Measurements from ENCODE around the gene GALNT14. TPM values are rescaled to one million over a fixed set of nuclear protein-coding genes. Genes with fewer than 3 reads are reported as not detected.

Gene GALNT14
- polyA plus RNA-seq, 1 experiment, result 3.5 TPM

DNA sequence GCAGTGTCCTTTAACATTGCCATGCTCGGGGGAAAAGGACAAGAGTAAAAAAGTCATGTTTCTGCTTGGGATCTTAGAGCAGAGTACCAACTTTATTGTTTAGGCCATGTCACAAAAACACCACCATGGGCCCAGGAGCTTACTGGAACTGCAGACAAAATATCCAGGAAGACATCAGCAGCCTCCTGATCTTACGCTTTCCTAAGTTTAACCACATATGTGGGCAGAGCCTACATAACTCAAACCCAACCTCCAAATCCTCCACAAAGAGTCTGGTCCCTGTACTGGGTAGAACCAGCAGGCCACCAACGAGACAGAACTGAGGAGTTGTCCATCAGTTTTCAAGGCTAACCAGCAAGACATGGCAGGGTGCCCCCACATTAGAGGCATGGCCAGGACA is 10.3 kb downstream of the GALNT14 start:
- H3K27me3 ChIP-seq (ENCODE audit: control insufficient read depth, insufficient read depth, low read length), result no peaks in the 10 kb centered on the region; the same call in 1 of the 2 replicates
- H3K36me3 ChIP-seq (ENCODE audit: control insufficient read depth, insufficient read depth, low read length), result no peaks in the 10 kb centered on the region
- TF ChIP-seq, protein P1, sequence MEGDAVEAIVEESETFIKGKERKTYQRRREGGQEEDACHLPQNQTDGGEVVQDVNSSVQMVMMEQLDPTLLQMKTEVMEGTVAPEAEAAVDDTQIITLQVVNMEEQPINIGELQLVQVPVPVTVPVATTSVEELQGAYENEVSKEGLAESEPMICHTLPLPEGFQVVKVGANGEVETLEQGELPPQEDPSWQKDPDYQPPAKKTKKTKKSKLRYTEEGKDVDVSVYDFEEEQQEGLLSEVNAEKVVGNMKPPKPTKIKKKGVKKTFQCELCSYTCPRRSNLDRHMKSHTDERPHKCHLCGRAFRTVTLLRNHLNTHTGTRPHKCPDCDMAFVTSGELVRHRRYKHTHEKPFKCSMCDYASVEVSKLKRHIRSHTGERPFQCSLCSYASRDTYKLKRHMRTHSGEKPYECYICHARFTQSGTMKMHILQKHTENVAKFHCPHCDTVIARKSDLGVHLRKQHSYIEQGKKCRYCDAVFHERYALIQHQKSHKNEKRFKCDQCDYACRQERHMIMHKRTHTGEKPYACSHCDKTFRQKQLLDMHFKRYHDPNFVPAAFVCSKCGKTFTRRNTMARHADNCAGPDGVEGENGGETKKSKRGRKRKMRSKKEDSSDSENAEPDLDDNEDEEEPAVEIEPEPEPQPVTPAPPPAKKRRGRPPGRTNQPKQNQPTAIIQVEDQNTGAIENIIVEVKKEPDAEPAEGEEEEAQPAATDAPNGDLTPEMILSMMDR (IDR thresholded peaks at IDR 0.05; ENCODE audit: insufficient read depth, low read depth, low read length), result no peak
- POLR2A ChIA-PET, result no interaction called here
- H3K4me3 ChIP-seq (ENCODE audit: low read depth, low read length), result no peak overlapping the region
- no peak for DNase-seq (ENCODE audit: low read depth)
- CTCF ChIA-PET, result interaction anchor here (1.7 kb wide), 1 partner anchor 10 kb away, joined by 6 read pairs; the partner anchor contains the start of gene GALNT14

DNA sequence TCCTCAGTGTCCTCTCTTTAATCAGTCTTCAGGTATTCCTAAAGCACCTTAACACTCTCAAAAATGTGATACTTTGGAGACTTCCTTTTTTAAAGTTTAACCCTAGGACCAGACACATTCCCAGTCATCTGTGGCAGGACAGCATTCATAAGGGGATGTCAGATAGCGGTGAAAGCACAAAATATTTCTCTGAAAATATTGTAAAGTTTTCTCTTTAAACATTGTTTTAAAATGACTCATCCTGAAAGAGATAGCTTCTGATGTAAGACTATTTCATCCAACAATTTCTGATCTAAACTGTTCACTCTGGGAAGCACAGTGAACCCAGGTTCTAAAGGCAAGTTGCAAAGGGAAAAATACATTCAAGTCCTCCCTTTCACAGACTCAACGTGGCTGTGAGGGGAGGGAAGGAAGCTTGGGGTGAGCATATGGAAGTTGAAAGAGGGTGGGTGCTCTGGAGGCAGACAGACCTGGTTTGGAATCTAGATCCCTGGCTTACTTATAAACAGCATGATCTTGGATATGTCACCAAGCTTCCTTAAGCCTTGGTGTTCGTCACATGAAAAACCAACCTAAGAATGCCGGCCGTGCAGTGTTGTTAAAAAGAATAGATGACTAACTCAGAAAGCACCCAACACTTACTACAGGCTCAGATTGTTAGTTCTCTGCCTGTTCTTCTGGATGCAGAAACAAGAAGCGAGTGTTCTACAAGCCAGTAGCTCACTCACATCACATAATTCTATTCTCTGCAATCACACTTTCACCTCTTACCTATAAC is 12.1 kb downstream of the GALNT14 start:
- ChIA-PET POLR2A (no interaction called here), CTCF (no interaction called here)
- Histone ChIP-seq H3K36me3 (ENCODE audit: control insufficient read depth, insufficient read depth, low read length) (no peaks in the 10 kb centered on the region), H3K4me3 (ENCODE audit: low read depth, low read length) (no peak overlapping the region), H3K27me3 (ENCODE audit: control insufficient read depth, insufficient read depth, low read length) (no peaks in the 10 kb centered on the region; the same call in 1 of the 2 replicates)
- DNase-seq (ENCODE audit: low read depth), result no peak
- TF ChIP-seq, protein P1 (IDR thresholded peaks at IDR 0.05; ENCODE audit: insufficient read depth, low read depth, low read length), result no peak

DNA sequence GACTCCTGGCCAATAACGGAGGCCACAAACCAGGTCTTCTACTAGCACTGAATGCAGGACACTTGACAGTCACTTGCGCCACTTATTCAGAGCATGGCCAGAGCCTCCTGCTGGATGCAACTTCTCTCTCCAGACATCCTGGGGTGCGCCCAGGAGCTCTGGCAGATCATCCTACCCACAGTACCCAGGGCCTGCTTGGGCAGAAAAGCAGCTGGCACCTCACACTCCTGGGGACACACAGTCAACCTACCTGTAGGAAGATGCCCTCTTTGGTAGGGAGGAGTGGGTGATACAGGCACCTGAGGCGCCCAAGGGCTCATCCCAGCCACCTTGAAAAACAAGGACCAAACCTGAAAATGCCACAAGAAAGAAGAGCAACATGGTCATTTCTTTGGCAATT is 13.3 kb downstream of the GALNT14 start:
- no peaks in the 10 kb centered on the region for H3K27me3 ChIP-seq (ENCODE audit: control insufficient read depth, insufficient read depth, low read length)
- CTCF ChIA-PET, result interaction anchor here (1.1 to 1.3 kb wide), 2 partner anchors 11 to 15 kb away, joined by 3 to 4 read pairs; no protein-coding TSS in a partner anchor

DNA sequence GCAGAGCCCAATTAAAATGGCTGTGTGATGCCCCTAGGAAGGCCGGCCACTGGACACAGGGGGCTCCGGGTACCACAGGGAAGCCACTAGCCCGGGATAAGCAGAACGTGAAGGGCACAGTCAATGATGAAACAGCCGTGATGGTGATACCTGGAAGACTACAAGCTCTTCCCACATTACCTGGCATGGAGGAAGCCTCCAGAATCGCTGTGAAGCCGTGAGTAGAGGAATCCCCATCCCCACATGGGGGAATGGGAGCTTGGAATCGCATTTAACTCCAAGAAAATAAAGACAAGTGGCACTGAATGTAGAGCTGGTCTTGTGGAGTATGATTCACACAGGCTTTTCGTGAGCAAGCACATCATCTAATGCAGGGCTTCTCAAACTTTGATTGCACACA is 16.1 kb downstream of the GALNT14 start:
- H3K4me3 ChIP-seq (ENCODE audit: low read depth, low read length), result no peak overlapping the region
- H3K27me3 ChIP-seq (ENCODE audit: control insufficient read depth, insufficient read depth, low read length), result no peaks in the 10 kb centered on the region
- ChIA-PET POLR2A (no interaction called here), CTCF (no interaction called here)
- no peaks in the 10 kb centered on the region for H3K36me3 ChIP-seq (ENCODE audit: control insufficient read depth, insufficient read depth, low read length)
- TF ChIP-seq, protein P1 (IDR thresholded peaks at IDR 0.05; ENCODE audit: insufficient read depth, low read depth, low read length), result no peak
- no peak for DNase-seq (ENCODE audit: low read depth)

More for the DNA sequence above, 13.3 kb downstream of the GALNT14 start:
- POLR2A ChIA-PET, result no interaction called here
- H3K36me3 ChIP-seq (ENCODE audit: control insufficient read depth, insufficient read depth, low read length), result no peaks in the 10 kb centered on the region
- DNase-seq (ENCODE audit: low read depth), result no peak
- TF ChIP-seq, protein P1 (IDR thresholded peaks at IDR 0.05; ENCODE audit: insufficient read depth, low read depth, low read length), result no peak
- no peak overlapping the region for H3K4me3 ChIP-seq (ENCODE audit: low read depth, low read length)

DNA sequence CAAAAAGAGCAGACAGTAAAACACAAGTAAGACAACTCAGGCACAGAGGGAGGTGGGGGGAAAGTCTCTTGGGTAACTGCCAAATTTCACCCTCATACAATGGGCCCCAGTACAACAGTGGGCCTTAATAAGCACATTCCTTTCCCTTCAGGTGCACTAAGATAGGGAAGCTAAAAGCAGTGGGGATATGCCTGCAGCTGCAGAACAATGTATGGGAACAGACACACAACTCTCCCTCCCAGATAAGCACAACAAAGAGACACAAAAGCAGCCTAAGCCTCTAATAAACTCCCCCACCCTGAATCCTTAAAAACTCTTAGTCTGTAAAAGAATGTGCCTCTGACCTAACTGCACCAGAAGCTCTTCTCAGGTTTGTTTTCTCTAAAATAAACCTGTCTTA is 24.5 kb downstream of the GALNT14 start:
- CTCF ChIA-PET, result interaction anchor here (1.3 to 1.4 kb wide), 2 partner anchors 11 to 16 kb away, joined by 3 read pairs; no protein-coding TSS in a partner anchor
- POLR2A ChIA-PET, result no interaction called here
- Histone ChIP-seq H3K27me3 (ENCODE audit: control insufficient read depth, insufficient read depth, low read length) (no peaks in the 10 kb centered on the region), H3K36me3 (ENCODE audit: control insufficient read depth, insufficient read depth, low read length) (no peaks in the 10 kb centered on the region), H3K4me3 (ENCODE audit: low read depth, low read length) (no peak overlapping the region)
- no peak for DNase-seq (ENCODE audit: low read depth)
- TF ChIP-seq, protein P1 (IDR thresholded peaks at IDR 0.05; ENCODE audit: insufficient read depth, low read depth, low read length), result no peak
